SU-DHL-6 (cell line): ENCODE results near the gene SNTG2.

Experiments used
- H2AFZ ChIP-seq: fragments of 200-600 bp; sonication (generic); 2 replicates; pipeline ENCODE4 v1.6.1; 2014; ENCODE audit warnings: low read depth, mild to moderate bottlenecking, moderate library complexity, mixed read lengths, antibody characterized with exemption, low read length; ENCODE audit not compliant: severe bottlenecking
- H3F3A ChIP-seq: fragments of 200-600 bp; shearing (Covaris generic); 2 replicates; pipeline ENCODE4 v1.6.0; 2016; ENCODE audit warnings: antibody characterized with exemption, mild to moderate bottlenecking; ENCODE audit not compliant: insufficient read depth
- H3K27ac ChIP-seq: fragments of 200-600 bp; sonication (generic); 2 replicates; pipeline ENCODE4 v1.5.1; 2016; ENCODE audit warnings: low read depth, mild to moderate bottlenecking, low read length, moderate library complexity, mixed read lengths
- H3K27me3 ChIP-seq: fragments of 200-600 bp; sonication (generic), shearing (Covaris generic); 2 replicates; pipeline ENCODE4 v1.6.0; 2014; ENCODE audit warnings: mild to moderate bottlenecking, low read length
- H3K36me3 ChIP-seq: fragments of 200-600 bp; sonication (generic); 2 replicates; pipeline ENCODE4 v1.6.1; 2014; ENCODE audit warnings: mild to moderate bottlenecking, low read length, mixed read lengths
- H3K4me2 ChIP-seq: fragments of 300-600, 200-600 bp; shearing (Covaris generic), sonication (generic); 2 replicates; pipeline ENCODE4 v1.6.0; 2014; ENCODE audit warnings: low read length, low read depth, mild to moderate bottlenecking; ENCODE audit not compliant: poor library complexity, severe bottlenecking
- H3K4me3 ChIP-seq: fragments of 200-600 bp; sonication (generic); 2 replicates; pipeline ENCODE4 v1.5.1; 2014; ENCODE audit warnings: antibody characterized with exemption, low read length, mild to moderate bottlenecking, mixed read lengths; ENCODE audit not compliant: insufficient read depth, poor library complexity, severe bottlenecking
- H3K79me2 ChIP-seq: fragments of 200-600 bp; sonication (generic); 2 replicates; pipeline ENCODE4 v1.6.1; 2014; ENCODE audit warnings: mild to moderate bottlenecking, low read length, moderate library complexity; ENCODE audit not compliant: insufficient read depth
- H3K9ac ChIP-seq: fragments of 200-600 bp; sonication (generic); 2 replicates; pipeline ENCODE4 v1.7.0; 2014; ENCODE audit warnings: mild to moderate bottlenecking, low read length
- H3K9me2 ChIP-seq: fragments of 200-600 bp; sonication (generic); replicated peaks from 2 replicates; pipeline ENCODE4 v1.6.1; 2014; ENCODE audit warnings: low read length; ENCODE audit not compliant: insufficient read depth
- H3K9me3 ChIP-seq: fragments of 200-600 bp; sonication (generic); 2 replicates; pipeline ENCODE4 v1.6.1; 2014; ENCODE audit warnings: low read length, mixed read lengths; ENCODE audit not compliant: insufficient read depth
- H4K20me1 ChIP-seq: fragments of 200-600 bp; sonication (generic); 2 replicates; pipeline ENCODE4 v1.6.1; 2014; ENCODE audit warnings: low read depth, mild to moderate bottlenecking, antibody characterized with exemption, low read length, moderate library complexity, mixed read lengths
- EZH2phosphoT487 ChIP-seq: fragments of 200-600 bp; sonication (generic), shearing (Covaris generic); conservative IDR thresholded peaks from 2 replicates; pipeline ENCODE4 v1.6.1; 2018; ENCODE audit warnings: mild to moderate bottlenecking, antibody characterized with exemption, low read length, moderate library complexity, mixed read lengths
- TF ChIP-seq, protein P1 (sequence below): fragments of 200-600 bp; sonication (generic); IDR thresholded peaks from one replicate; pipeline ENCODE4 v1.5.1; 2017; ENCODE audit warnings: antibody characterized with exemption, mild to moderate bottlenecking, low read length, moderate library complexity; ENCODE audit not compliant: insufficient read depth, poor library complexity, severe bottlenecking

SNTG2 gene

DNA sequence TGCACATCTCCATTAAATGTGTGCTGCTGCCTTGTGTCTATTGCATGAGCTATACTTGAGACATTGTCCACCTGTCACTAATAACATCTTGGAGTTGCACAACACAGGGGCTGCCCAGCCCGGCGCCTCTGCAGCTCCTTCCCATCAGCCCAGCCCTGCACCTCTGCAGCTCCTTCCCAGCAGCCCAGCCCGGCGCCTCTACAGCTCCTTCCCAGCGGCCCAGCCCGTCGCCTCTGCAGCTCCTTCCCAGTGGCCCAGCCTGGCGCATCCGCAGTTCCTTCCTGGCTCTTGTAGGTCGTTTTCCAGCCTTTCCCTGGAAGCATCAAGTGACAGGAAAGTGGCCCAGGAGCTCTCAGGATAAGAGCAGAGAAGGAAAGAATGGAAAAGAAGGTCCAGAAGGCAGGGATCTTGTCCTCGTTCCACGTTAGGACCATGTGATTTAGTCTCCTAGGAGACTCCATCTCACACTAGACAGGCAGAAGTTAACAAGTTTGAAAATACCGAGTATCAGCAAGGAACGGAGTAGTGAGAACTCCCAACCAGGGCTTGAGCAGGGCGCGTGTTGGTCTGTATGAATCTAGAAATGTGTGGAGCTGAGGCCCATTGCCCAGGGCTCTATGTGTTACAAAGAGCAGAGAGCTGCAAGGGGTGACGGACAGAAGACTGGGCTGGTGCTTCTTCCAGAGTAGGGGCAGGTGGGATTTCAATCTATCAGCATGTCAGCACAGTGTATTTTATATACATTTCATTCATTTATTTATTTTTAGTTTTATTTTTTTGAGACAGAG lies 346.9 kb downstream of the SNTG2 start:
- Histone ChIP-seq H2AFZ (no peak overlapping the region), H3K4me3 (no peak overlapping the region), H3K36me3 (no peaks in the 10 kb centered on the region), H3K27me3 (no peaks in the 10 kb centered on the region), H3K9me2 (no peaks in the 10 kb centered on the region), H3F3A (no peaks in the 10 kb centered on the region), H3K27ac (no peak overlapping the region), H3K4me2 (no peak overlapping the region), H3K79me2 (no peaks in the 10 kb centered on the region), H3K9ac (no peak overlapping the region), H3K9me3 (no peaks in the 10 kb centered on the region), H4K20me1 (no peaks in the 10 kb centered on the region)
- TF ChIP-seq, protein P1, sequence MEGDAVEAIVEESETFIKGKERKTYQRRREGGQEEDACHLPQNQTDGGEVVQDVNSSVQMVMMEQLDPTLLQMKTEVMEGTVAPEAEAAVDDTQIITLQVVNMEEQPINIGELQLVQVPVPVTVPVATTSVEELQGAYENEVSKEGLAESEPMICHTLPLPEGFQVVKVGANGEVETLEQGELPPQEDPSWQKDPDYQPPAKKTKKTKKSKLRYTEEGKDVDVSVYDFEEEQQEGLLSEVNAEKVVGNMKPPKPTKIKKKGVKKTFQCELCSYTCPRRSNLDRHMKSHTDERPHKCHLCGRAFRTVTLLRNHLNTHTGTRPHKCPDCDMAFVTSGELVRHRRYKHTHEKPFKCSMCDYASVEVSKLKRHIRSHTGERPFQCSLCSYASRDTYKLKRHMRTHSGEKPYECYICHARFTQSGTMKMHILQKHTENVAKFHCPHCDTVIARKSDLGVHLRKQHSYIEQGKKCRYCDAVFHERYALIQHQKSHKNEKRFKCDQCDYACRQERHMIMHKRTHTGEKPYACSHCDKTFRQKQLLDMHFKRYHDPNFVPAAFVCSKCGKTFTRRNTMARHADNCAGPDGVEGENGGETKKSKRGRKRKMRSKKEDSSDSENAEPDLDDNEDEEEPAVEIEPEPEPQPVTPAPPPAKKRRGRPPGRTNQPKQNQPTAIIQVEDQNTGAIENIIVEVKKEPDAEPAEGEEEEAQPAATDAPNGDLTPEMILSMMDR, result no peak

DNA sequence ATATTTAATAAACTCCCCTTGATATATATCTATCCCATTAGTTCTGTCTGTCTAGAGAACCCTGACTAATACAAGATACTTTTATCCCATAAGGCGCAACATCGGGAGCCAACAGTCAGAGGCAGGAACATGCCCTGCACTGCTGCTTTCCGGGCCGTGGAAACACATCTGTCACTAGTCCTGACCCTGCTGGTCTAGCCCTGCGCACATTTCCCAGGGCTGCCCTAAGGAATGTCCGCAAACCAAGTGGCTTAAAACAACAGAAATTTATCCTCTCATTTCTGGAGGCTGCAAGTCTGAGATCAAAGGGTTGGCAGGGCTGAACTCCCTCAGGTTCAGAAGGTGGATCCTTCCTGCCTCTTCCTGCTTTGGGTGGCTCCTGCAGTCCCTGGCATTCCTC lies 348.4 kb downstream of the SNTG2 start:
- Histone ChIP-seq H2AFZ (no peak overlapping the region), H3K27ac (no peak overlapping the region), H3K9me2 (no peaks in the 10 kb centered on the region), H3K9ac (no peak overlapping the region), H3F3A (no peaks in the 10 kb centered on the region), H3K27me3 (no peaks in the 10 kb centered on the region), H3K4me2 (no peak overlapping the region), H3K36me3 (no peaks in the 10 kb centered on the region), H3K4me3 (no peak overlapping the region), H4K20me1 (no peaks in the 10 kb centered on the region), H3K9me3 (no peaks in the 10 kb centered on the region), H3K79me2 (no peaks in the 10 kb centered on the region)
- no peak for TF ChIP-seq EZH2phosphoT487
- TF ChIP-seq, protein P1, result no peak

DNA sequence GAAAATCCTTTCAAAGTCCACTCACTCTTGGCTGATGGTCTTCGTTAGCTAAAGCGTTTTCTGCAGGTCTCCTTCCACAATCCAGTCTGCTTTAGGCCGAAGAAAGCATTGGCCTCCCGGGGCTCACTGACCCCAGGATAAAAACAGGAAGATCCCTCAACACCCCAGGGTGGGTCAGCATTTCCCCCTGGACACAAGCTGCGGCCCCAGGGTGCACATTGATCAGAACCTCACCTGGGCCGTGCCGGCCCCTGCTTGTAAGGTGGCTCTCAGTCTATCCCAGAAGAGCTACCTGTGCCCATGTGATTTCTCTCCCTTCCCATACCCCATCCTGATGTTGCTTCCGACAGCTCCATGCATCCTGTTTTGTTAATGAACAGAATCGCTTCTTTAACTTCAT lies 349.6 kb downstream of the SNTG2 start:
- no peak overlapping the region for H3K4me3 ChIP-seq
- no peaks in the 10 kb centered on the region for H3K36me3 ChIP-seq
- no peaks in the 10 kb centered on the region for H3K9me3 ChIP-seq
- H4K20me1 ChIP-seq, result no peaks in the 10 kb centered on the region
- H3K79me2 ChIP-seq, result no peaks in the 10 kb centered on the region
- TF ChIP-seq EZH2phosphoT487, result no peak
- TF ChIP-seq, protein P1, result no peak
- no peak overlapping the region for H3K9ac ChIP-seq
- H3K9me2 ChIP-seq, result no peaks in the 10 kb centered on the region
- H3K27ac ChIP-seq, result no peak overlapping the region
- H3F3A ChIP-seq, result no peaks in the 10 kb centered on the region
- no peak overlapping the region for H2AFZ ChIP-seq
- H3K4me2 ChIP-seq, result no peak overlapping the region
- H3K27me3 ChIP-seq, result no peaks in the 10 kb centered on the region
